LNCaP clone FGC (cell line): ENCODE data around the gene PRKN.

Experiments
- DNase-seq: peaks from one replicate; pipeline ENCODE4 v3.0.0-alpha.2; 2011; ENCODE audit warnings: low read depth
- H3K4me3 ChIP-seq: 2 replicates; pipeline ENCODE4 v1.5.1; 2011; ENCODE audit warnings: mild to moderate bottlenecking, low read depth, low read length, control low read depth
- CTCF ChIP-seq: IDR thresholded peaks from 2 replicates; pipeline ENCODE4 v1.5.1; 2012; ENCODE audit warnings: mild to moderate bottlenecking; ENCODE audit not compliant: control insufficient read depth, insufficient read depth; ENCODE audit errors: extremely low read depth

The PRKN gene

DNA sequence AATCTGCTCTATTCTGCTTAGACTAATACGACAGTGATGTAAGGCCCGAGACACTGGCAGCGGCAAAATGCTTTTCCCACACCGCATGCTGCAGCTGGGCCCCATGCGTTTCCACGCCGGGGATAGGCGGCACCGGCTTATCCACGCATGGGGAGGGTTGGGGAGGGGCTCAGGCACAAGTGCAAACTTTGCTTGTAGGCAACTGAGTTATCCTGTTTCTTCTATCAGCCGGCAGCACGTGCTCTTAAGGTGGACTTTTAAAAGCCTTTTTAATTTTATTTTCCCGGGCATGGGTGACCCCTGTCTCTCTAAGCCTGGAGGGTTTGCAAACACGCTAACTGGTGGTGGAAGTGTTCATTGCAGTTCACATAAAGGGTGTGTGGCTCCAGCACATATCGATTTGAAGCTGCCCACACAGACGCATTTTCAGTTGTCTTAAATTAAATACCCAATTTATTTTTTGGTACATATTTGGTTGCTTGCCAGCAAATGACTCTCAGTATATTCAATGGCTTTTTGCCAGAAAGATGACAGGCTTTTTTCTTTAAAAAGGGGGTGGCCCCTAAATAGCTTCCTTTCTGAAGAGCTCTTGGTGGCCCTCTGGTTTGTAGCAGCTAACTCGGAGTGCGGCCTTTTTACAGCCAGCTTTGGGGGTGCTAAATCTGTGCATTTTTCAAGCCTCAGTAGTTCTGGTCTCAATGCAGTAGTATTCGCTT, 891.9 kb downstream of the PRKN start:
- TF ChIP-seq CTCF, result no peak
- H3K4me3 ChIP-seq, result no peak overlapping the region
- no peak for DNase-seq

- H3K4me3 ChIP-seq, result no peak overlapping the region
- no peak for TF ChIP-seq CTCF
Observed at GRCh38 chr6:161834426-161834825, 893.1 kb downstream of the PRKN start.

DNA sequence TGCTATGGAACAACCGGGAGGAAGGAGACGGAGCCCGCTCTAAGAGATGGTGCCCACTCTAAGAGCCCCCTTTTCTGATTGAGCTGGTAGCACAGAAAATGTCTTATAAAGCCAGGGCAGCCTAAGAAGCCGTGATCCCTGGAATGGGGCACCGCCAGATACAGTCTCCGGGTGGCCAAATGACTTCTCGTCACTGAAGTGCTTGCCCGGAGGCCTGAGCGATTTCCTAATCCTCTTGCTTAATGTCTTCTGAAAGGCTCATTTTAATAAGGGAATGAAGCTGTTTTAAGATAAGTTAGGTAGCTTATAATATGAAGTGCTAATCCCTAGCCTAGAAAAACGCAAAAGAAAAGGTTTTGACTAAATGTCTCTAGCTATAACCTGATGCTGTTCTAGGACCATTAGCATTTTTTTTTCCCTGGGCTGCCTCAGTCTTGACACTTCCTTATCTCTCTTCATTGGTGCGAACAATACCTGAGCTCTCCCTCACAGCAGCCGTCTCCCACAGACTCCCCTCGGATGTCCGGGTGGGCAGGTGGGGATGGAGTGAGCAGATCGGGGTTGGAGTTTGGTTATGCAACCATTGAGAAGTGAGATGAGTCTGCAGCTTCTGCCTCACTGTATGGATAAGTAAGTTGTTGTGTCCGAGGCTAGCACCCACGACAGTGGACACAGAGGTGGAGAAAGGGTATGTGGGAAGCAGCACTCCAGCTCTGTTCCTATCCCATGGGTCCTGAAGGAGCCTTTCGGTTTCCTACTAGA, 894.3 kb downstream of the PRKN start:
- no peak overlapping the region for H3K4me3 ChIP-seq
- DNase-seq, result no peak
- TF ChIP-seq CTCF, result no peak

More at GRCh38 chr6:161834426-161834825, 893.1 kb downstream of the PRKN start:
- DNase-seq, result no peak

GRCh38 chr6:161832622-161833021, 894.9 kb downstream of the PRKN start:
- no peak for DNase-seq
- TF ChIP-seq CTCF, result no peak
- no peak overlapping the region for H3K4me3 ChIP-seq

- no peak for DNase-seq
- no peak for TF ChIP-seq CTCF
- no peak overlapping the region for H3K4me3 ChIP-seq
Observed at GRCh38 chr6:161830866-161831616, 896.5 kb downstream of the PRKN start.

DNA sequence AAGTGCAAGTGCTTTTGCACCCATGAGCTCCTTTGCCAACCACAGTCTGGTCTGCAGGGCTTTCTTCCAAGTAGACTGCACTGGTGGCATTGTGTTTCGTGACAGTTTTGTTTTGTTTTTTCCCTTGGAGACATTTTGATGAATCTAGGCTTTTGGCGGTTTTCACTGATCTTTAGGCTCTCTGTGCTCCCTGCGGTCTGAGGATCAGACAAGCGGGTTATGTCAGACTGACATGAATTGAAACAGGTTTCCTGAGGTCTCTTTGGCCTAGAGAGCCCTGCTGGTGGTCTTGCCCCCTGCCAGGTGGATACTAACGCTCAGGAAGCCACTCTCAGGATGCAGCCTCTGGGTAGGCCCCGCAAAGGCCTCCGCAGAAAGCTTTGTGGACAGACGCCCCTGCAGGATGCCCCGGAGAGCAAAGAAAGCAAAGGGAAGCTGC, 898.3 kb downstream of the PRKN start:
- H3K4me3 ChIP-seq, result no peak overlapping the region
- no peak for TF ChIP-seq CTCF
- no peak for DNase-seq
